Caco-2 (cell line): Measurements from ENCODE around the gene CCDC120. TPM values are rescaled to one million over a fixed set of nuclear protein-coding genes. Genes with fewer than 3 reads are reported as not detected.
A peak's percentile ranks its signal among the peaks of the same experiment; 100 is the strongest.

ENCODE experiments used
- BruUV-seq: library from RNA; stranded (reverse); fragments of 400-500 nt; replicated peaks from 2 replicates; lab custom pipeline; 2021; lab: Mats Ljungman, UMichigan
- CTCF ChIA-PET: fragments of 300-600 bp; sonication (Branson Sonifier 250); formaldehyde crosslinking; loops from one replicate; lab custom pipeline; 2022; ENCODE audit warnings: antibody characterized with exemption; lab: Charles Lee
- POLR2A ChIA-PET: fragments of 300-600 bp; sonication (Branson Sonifier 250); formaldehyde crosslinking; loops from one replicate; lab custom pipeline; 2022; ENCODE audit warnings: antibody characterized with exemption; lab: Charles Lee
- DNase-seq, 2 experiments: peaks; one replicate each; pipeline versions ENCODE4 v3.0.0 to v3.0.0-alpha.2; 2020 to 2022
- H3K27me3 ChIP-seq: replicated peaks from 2 replicates; pipeline ENCODE4 v1.6.0; 2011; ENCODE audit warnings: low read length; ENCODE audit not compliant: control insufficient read depth, insufficient read depth
- H3K36me3 ChIP-seq: 2 replicates; pipeline ENCODE4 v1.5.1; 2011; ENCODE audit warnings: low read length; ENCODE audit not compliant: control insufficient read depth, insufficient read depth
- H3K4me1 ChIP-seq: fragments of 250-450 bp; sonication (Bioruptor Pico); 2 replicates; pipeline ENCODE4 v1.5.1; 2020; ENCODE audit warnings: mild to moderate bottlenecking
- H3K4me3 ChIP-seq: 2 replicates; pipeline ENCODE4 v1.5.1; 2011; ENCODE audit warnings: low read depth, mild to moderate bottlenecking, control low read depth, low read length
- H3K9me3 ChIP-seq: fragments of 250-450 bp; sonication (Bioruptor Pico); 2 replicates; pipeline ENCODE4 v1.5.1; 2020; ENCODE audit warnings: mild to moderate bottlenecking, moderate library complexity
- H3K27ac Mint-ChIP-seq: one replicate; pipeline ENCODE4 v1.8.0; 2022; ENCODE audit warnings: mixed read lengths; ENCODE audit not compliant: unreplicated experiment
- H3K27me3 Mint-ChIP-seq: one replicate; pipeline ENCODE4 v1.8.0; 2022; ENCODE audit warnings: mixed read lengths; ENCODE audit not compliant: insufficient read depth, unreplicated experiment
- H3K36me3 Mint-ChIP-seq: one replicate; pipeline ENCODE4 v1.8.0; 2022; ENCODE audit warnings: mild to moderate bottlenecking, mixed read lengths; ENCODE audit not compliant: insufficient read depth, unreplicated experiment
- H3K4me1 Mint-ChIP-seq: one replicate; pipeline ENCODE4 v1.8.0; 2022; ENCODE audit warnings: low read depth, mixed read lengths; ENCODE audit not compliant: unreplicated experiment
- H3K4me3 Mint-ChIP-seq: one replicate; pipeline ENCODE4 v1.8.0; 2022; ENCODE audit warnings: mild to moderate bottlenecking, moderate library complexity, mixed read lengths; ENCODE audit not compliant: unreplicated experiment
- H3K9me3 Mint-ChIP-seq: one replicate; pipeline ENCODE4 v1.8.0; 2022; ENCODE audit warnings: mixed read lengths; ENCODE audit not compliant: unreplicated experiment
- intact Hi-C: fragments of 100-400 bp; cut with micrococcal nuclease; formaldehyde crosslinking; loops from one replicate; pipeline ENCODE4 v1.10.0; 2022; ENCODE audit not compliant: unreplicated experiment
- total RNA-seq: library from RNA; stranded (reverse); gene quantifications from 2 replicates; pipeline ENCODE4 v1.2.3, GENCODE V29; 2022
- TF ChIP-seq, protein P1 (sequence below), 2 experiments: fragments of 200-600 bp in 1 of 2; IDR thresholded peaks; 1 replicate in 1 of 2; 2 replicates in 1 of 2; pipeline versions ENCODE4 v1.5.1 to v1.8.0; 2011 to 2022; ENCODE audit warnings: antibody characterized with exemption in 1 of 2, control low read depth in 1 of 2, inconsistent platforms in 1 of 2, low read depth in 1 of 2, low read length in 1 of 2, mild to moderate bottlenecking in 1 of 2, moderate library complexity in 1 of 2; ENCODE audit not compliant: insufficient read depth in 1 of 2, severe bottlenecking in 1 of 2, unreplicated experiment in 1 of 2

The CCDC120 gene
- total RNA-seq, 1 experiment from 2014 or later, result 16.7 TPM

- no peak overlapping the region for H3K4me3 ChIP-seq
- H3K36me3 ChIP-seq, result no peaks in the 10 kb centered on the region
- POLR2A ChIA-PET, result no interaction called here
- intact Hi-C loops, result loop anchor here (10.0 kb wide), 1 partner anchor 59 kb away; the partner anchor contains the start of gene TFE3
- peaks cover 6% of the 10 kb centered on the region for H3K4me1 Mint-ChIP-seq
- H3K36me3 Mint-ChIP-seq, result peaks cover 16% of the 10 kb centered on the region
- BruUV-seq, result no TSS peak
- no peaks in the 10 kb centered on the region for H3K4me1 ChIP-seq
- no peaks in the 10 kb centered on the region for H3K9me3 Mint-ChIP-seq
- TF ChIP-seq, protein P1, sequence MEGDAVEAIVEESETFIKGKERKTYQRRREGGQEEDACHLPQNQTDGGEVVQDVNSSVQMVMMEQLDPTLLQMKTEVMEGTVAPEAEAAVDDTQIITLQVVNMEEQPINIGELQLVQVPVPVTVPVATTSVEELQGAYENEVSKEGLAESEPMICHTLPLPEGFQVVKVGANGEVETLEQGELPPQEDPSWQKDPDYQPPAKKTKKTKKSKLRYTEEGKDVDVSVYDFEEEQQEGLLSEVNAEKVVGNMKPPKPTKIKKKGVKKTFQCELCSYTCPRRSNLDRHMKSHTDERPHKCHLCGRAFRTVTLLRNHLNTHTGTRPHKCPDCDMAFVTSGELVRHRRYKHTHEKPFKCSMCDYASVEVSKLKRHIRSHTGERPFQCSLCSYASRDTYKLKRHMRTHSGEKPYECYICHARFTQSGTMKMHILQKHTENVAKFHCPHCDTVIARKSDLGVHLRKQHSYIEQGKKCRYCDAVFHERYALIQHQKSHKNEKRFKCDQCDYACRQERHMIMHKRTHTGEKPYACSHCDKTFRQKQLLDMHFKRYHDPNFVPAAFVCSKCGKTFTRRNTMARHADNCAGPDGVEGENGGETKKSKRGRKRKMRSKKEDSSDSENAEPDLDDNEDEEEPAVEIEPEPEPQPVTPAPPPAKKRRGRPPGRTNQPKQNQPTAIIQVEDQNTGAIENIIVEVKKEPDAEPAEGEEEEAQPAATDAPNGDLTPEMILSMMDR (IDR thresholded peaks at IDR 0.05; ENCODE audit: insufficient read depth in 1 of 2, low read depth in 1 of 2, low read length in 1 of 2, severe bottlenecking in 1 of 2, unreplicated experiment in 1 of 2), result no peak
- H3K27me3 Mint-ChIP-seq, result no peaks in the 10 kb centered on the region
- CTCF ChIA-PET, result no interaction called here
- no peaks in the 10 kb centered on the region for H3K9me3 ChIP-seq
- DNase-seq, result no peak
- no peak overlapping the region for H3K4me3 Mint-ChIP-seq
- no peaks in the 10 kb centered on the region for H3K27me3 ChIP-seq
- H3K27ac Mint-ChIP-seq, result no peak overlapping the region
Measured at GRCh38 chrX:49103637-49104036, 44.8 kb downstream of the CCDC120 start.

- no peak overlapping the region for H3K27ac Mint-ChIP-seq
- Histone ChIP-seq H3K9me3 (no peaks in the 10 kb centered on the region), H3K27me3 (no peaks in the 10 kb centered on the region), H3K36me3 (no peaks in the 10 kb centered on the region), H3K4me3 (no peak overlapping the region), H3K4me1 (no peaks in the 10 kb centered on the region)
- no peaks in the 10 kb centered on the region for H3K9me3 Mint-ChIP-seq
- CTCF ChIA-PET, result interaction anchor here (0.9 kb wide), 1 partner anchor 18 kb away, joined by 3 read pairs; no protein-coding TSS in a partner anchor
- no TSS peak for BruUV-seq
- H3K4me1 Mint-ChIP-seq, result peaks cover 6% of the 10 kb centered on the region
- no peak overlapping the region for H3K4me3 Mint-ChIP-seq
- H3K36me3 Mint-ChIP-seq, result peaks cover 10% of the 10 kb centered on the region
- intact Hi-C loops, result loop anchor here (10.0 kb wide), 1 partner anchor 61 kb away; the partner anchor contains the start of gene TFE3
- DNase-seq, result no peak
- H3K27me3 Mint-ChIP-seq, result no peaks in the 10 kb centered on the region
- POLR2A ChIA-PET, result no interaction called here
- TF ChIP-seq, protein P1 (IDR thresholded peaks at IDR 0.05; ENCODE audit: insufficient read depth in 1 of 2, low read depth in 1 of 2, low read length in 1 of 2, severe bottlenecking in 1 of 2, unreplicated experiment in 1 of 2), result no peak
Measured at GRCh38 chrX:49106296-49106695, 47.5 kb downstream of the CCDC120 start.

DNA sequence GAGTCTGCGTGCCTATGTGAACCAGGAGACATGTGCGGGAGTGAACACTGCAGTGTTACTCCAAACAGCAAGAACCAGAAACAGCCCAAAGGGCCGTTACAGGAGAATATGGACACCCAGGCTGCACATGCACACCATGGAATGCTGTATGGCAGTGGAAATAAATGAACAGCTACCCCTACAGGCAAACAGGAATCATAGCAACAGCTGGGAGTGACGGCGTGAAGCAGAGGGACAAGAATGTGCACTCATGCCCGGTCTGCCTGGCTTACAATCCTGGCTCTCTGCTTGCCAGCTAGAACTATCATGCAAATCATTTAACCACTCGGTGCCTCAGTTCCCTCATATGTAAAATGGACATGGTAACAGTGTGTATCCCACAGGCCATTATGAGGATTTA lies 48.1 kb downstream of the CCDC120 start:
- H3K9me3 Mint-ChIP-seq, result no peaks in the 10 kb centered on the region
- no peaks in the 10 kb centered on the region for H3K27me3 Mint-ChIP-seq
- ChIA-PET POLR2A (no interaction called here), CTCF (interaction anchor here (0.9 kb wide), 1 partner anchor 19 kb away, joined by 3 read pairs; no protein-coding TSS in a partner anchor)
- Histone ChIP-seq H3K4me3 (no peak overlapping the region), H3K9me3 (no peaks in the 10 kb centered on the region), H3K27me3 (no peaks in the 10 kb centered on the region), H3K4me1 (no peaks in the 10 kb centered on the region), H3K36me3 (no peaks in the 10 kb centered on the region)
- no peak overlapping the region for H3K4me3 Mint-ChIP-seq
- peaks cover 9% of the 10 kb centered on the region for H3K36me3 Mint-ChIP-seq
- TF ChIP-seq, protein P1 (IDR thresholded peaks at IDR 0.05; ENCODE audit: insufficient read depth in 1 of 2, low read depth in 1 of 2, low read length in 1 of 2, severe bottlenecking in 1 of 2, unreplicated experiment in 1 of 2), result peak; percentile 19 to 34
- DNase-seq, result peak; percentile 36 to 46
- H3K27ac Mint-ChIP-seq, result no peak overlapping the region
- H3K4me1 Mint-ChIP-seq, result peaks cover 2% of the 10 kb centered on the region
- BruUV-seq, result no TSS peak
- intact Hi-C loops, result loop anchor here (10.0 kb wide), 1 partner anchor 62 kb away; the partner anchor contains the start of gene TFE3
